GM21576 (cell line): ENCODE data around the gene PRKCA.
"Not testable (repeated sequence)": the region's sequence is repeated elsewhere in the genome, so short reads cannot be mapped to it uniquely, and the experiment has no call there.

ENCODE experiments used
- ATAC-seq: cut with Tn5 transposase; IDR thresholded peaks from one replicate; pipeline ENCODE4 v1.9.1; 2021; ENCODE audit warnings: mild to moderate bottlenecking, moderate library complexity; ENCODE audit not compliant: unreplicated experiment

Gene PRKCA

GRCh38 chr17:66379544-66379943 is 77.1 kb downstream of the PRKCA start:
- no peak for ATAC-seq

GRCh38 chr17:66379996-66380395 is 77.6 kb downstream of the PRKCA start:
- ATAC-seq: no peak

- no peak for ATAC-seq
Measured at GRCh38 chr17:66381701-66382362, 79.4 kb downstream of the PRKCA start.

GRCh38 chr17:66383333-66383732 is 80.9 kb downstream of the PRKCA start:
- ATAC-seq: no peak

GRCh38 chr17:66386498-66387351 is 84.3 kb downstream of the PRKCA start:
- no peak for ATAC-seq

GRCh38 chr17:66387392-66387981 is 85.1 kb downstream of the PRKCA start:
- no peak for ATAC-seq

- no peak for ATAC-seq
Measured at GRCh38 chr17:66392783-66393437, 90.5 kb downstream of the PRKCA start.

- no peak for ATAC-seq
Measured at GRCh38 chr17:66395961-66396360, 93.5 kb downstream of the PRKCA start.

GRCh38 chr17:66397486-66397885 is 95.1 kb downstream of the PRKCA start:
- no peak for ATAC-seq

GRCh38 chr17:66398059-66398458 is 95.6 kb downstream of the PRKCA start:
- ATAC-seq: no peak

GRCh38 chr17:66398617-66399016 is 96.2 kb downstream of the PRKCA start:
- ATAC-seq: no peak

GRCh38 chr17:66399441-66399840 is 97.0 kb downstream of the PRKCA start:
- ATAC-seq: no peak

- ATAC-seq: not testable (repeated sequence)
Measured at GRCh38 chr17:66400041-66400688, 97.8 kb downstream of the PRKCA start.

- no peak for ATAC-seq
Measured at GRCh38 chr17:66400698-66401097, 98.3 kb downstream of the PRKCA start.

- no peak for ATAC-seq
Measured at GRCh38 chr17:66401364-66401763, 99.0 kb downstream of the PRKCA start.

- no peak for ATAC-seq
Measured at GRCh38 chr17:66403846-66404556, 101.6 kb downstream of the PRKCA start.

- ATAC-seq: no peak
Measured at GRCh38 chr17:66405836-66406677, 103.6 kb downstream of the PRKCA start.

GRCh38 chr17:66406701-66407644 is 104.6 kb downstream of the PRKCA start:
- no peak for ATAC-seq
